Suppressor macrophage (primary cell): ENCODE data around the gene ZNF236.
"Not testable (repeated sequence)": the region's sequence is repeated elsewhere in the genome, so short reads cannot be mapped to it uniquely, and the experiment has no call there.

Experiments
- DNase-seq, 4 experiments: peaks; one replicate each; pipeline ENCODE4 v3.0.0-alpha.2; 2020 to 2022

Gene ZNF236

DNA sequence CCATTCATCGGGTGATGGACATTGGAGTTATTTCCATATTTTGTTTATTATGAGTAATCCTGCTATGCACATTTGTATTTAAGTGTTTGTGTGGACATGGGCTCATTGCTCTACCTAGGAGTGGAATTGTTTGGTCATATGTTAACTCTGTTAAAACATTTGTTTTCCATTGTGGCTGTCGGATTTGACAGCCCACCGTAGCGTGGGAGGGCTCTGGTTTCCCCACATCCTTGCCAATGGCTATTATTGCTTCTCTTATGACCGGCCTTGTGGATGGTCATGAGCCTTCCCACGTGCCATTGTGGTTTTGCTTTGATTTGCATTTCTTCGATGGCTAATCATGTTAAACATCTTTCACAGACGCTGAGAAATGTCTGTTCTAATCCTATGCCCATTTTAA lies 92.0 kb downstream of the ZNF236 start:
- no peak for DNase-seq

GRCh38 chr18:76914796-76915195 lies 92.4 kb downstream of the ZNF236 start:
- no peak for DNase-seq

- no peak for DNase-seq
Measured at GRCh38 chr18:76915456-76915855, 93.1 kb downstream of the ZNF236 start.

- no peak for DNase-seq
Measured at GRCh38 chr18:76920974-76921373, 98.6 kb downstream of the ZNF236 start.

DNA sequence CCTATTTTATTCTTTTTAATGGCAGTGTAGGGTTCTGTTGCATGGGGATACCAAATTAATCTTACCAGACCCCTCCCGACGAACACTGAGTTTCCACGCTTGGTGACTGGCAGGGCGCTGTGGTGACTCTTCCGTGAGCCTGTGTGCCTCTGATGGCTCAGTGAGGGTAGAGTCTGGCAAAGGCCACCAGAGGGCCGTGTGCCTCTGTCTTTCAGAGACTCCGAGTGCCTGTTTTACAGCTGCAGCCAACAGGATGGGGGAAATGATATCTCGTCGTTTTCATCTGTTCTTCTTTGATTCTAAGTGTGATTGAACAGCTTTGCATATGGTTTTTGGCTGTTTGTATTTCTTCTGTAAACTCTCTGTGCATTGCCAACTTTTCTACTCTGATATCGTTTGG lies 99.8 kb downstream of the ZNF236 start:
- DNase-seq, result peak; percentile 80 to 88 (median 84)

- peak in 1 of 4 experiments; percentile 7 for DNase-seq
Measured at GRCh38 chr18:76923485-76924085, 101.2 kb downstream of the ZNF236 start.

GRCh38 chr18:76925501-76925900 lies 103.1 kb downstream of the ZNF236 start:
- DNase-seq, result no peak

DNA sequence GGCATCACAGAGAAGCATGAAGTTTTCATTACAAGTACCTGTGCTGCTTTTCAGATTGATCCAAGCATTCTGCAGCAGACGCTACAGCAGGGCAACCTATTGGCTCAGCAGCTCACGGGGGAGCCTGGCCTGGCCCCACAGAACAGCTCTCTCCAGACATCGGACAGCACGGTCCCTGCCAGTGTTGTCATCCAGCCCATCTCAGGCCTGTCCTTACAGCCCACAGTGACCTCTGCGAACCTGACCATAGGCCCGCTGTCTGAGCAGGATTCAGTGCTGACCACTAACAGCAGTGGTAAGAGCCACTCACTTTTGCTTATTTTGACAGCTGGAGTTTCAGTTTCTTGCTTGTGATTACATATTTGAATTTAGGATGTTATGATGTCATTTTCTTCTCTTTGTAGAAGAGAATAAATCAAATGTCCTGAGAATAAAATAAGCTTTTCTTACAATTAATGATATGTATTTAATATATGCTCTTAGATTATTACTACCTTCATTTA lies 104.9 kb downstream of the ZNF236 start:
- DNase-seq, result no peak

DNA sequence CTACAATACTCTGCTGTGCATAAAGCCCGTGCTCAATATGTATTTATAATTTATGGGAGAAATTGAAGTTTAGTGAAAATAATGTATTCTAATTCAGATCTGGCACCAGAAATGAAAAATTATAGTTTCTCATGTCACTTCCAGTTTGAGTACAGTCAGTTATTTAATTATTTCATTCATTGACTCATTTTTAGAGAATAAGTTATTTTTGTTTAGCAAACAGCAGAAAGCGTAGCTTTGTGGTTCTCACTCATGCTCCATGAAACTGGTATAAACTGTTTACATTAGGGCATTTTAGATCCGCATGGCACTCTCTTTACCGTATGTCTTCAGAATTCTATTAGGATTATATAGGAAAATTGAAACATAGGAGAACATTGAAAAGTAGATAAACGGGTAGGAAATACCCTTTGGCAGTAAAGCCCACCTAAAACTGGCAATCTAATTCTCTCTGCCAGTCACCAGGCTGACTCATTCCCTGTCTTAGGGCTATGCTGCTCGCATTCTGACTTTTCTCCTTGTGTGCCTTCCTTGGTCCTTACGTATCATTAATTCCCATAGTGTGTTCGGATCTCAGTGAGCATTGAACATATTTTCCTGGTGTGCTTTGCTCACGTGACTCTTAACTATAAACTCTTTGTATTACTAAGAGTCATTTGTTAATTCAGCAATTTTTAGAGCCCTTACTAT lies 106.0 kb downstream of the ZNF236 start:
- DNase-seq, result no peak

DNA sequence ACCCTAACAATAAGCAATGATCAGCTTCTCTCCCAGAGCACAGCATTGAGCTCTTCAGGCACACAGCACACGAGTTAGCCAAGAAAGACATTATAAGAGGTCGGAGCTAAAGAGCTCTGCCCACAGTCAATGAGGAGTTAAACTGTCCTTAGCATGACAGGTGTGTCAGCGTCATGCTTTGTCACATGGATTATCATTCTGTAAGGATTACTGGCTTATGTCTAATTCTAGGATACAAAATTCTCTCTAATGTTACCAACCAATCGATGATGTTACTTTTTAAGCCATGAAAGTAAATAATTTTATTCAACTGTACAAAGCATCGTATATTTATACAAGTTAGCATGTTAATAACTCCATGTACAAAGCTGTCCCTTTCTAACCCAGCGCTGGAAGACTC lies 108.8 kb downstream of the ZNF236 start:
- DNase-seq, result no peak

DNA sequence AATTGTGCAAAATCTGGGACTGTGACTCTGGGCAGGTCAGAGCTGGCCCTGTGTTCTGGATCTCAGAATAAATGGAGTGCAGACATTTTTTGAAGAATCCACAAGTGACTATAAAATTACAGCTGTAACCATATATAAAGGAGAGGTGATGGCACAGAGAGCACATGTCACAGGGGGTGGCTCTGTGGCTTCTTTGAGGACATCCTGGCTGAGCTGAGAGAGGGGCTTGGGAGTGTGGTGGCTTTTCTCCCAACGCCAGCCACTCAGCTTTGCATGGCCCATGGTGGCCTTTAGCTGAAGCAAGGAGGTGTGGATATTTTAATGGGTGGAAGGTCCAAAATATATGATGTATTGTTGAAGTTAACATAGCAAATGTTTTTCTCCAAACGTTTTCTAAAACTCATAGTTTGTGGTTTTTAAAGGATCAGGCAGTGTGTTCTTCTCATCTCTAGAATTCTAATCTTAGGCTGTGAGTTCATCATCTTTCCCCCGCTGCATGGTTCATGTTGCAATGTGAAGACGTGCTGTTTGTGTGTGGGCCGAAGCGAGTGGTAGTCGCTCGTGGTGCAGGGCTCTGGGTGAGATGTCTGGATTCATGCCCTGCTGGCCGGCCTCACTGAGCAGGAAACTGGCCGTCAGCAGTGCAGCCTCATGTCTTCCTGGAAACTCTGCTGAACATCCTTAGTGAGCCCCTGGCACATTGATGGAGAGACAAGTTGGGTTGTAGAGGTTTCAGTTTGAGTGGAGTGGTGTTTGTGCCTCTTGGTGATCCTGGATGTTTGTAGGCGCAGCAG lies 109.9 kb downstream of the ZNF236 start:
- peak; percentile 8 to 41 (median 25) for DNase-seq

DNA sequence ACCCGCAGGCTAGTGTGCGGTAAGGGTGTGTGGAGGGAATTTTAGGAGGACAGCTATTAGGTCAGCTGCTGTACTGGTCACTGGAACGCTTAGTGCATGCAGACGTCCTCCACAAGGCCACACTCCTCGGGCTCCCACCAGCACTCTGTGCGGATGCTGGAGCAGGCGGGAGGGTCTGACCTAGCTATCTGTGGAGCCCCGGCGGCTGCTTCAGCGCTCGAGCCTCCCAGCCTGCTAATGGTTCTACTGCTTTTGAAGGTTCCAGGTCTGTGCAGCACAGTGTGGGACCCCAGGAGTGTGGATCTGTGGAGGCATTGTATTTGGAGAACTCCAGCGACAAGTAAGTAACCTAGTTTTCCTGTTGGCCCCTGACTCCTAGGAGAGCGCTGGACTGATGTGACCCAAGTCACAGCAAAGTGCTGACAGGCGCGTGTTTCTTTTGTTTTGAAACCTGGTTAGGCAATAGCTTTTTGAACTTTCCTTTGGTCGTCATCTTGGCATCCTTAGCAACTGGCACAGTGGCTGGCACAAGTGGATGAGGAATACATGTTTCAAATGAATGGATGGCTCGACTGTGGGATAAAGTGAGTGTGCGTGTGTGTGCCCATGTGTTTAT lies 113.5 kb downstream of the ZNF236 start:
- no peak for DNase-seq

DNA sequence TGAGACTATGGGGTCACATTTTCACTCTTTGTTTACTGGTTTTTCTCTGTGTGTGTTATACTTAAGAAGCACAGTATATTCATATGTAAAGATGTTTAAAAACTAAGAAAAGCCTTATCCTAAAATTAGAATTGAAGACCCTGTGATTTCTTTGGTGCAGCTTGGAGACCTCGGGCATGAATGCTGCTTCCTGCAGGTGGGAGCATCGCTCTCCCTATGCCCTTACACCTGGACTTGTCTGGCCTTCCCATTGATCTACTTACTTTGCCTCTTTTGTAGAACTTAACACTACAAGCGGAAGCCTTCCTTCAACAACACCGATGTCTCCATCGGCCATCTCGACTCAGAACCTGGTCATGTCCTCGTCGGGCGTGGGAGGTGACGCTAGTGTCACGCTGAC lies 114.5 kb downstream of the ZNF236 start:
- no peak for DNase-seq

GRCh38 chr18:76937597-76937996 lies 115.2 kb downstream of the ZNF236 start:
- no peak for DNase-seq

DNA sequence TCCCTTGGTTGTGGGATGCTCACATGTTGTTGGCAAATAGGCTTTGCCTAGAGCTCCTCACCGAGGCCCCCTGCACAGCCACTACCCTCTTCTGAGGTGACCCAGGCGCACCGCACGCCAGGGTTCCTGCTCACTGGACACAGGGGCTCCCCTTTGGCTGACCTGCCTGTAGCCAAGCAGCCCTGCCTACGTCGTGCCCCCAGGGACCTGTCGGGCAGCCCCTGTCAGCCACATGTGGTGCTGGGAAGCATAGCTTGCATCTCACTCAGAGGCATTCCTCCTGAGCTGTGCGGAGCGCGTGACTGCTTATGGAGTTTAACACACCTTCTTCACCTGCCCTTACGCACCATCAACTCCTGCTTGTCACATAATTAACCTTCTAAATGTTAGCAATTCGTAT lies 116.3 kb downstream of the ZNF236 start:
- no peak for DNase-seq

- DNase-seq, result no peak
Measured at GRCh38 chr18:76941284-76941683, 118.9 kb downstream of the ZNF236 start.

- peak; percentile 64 to 77 (median 74) for DNase-seq
Measured at GRCh38 chr18:76943542-76944339, 121.4 kb downstream of the ZNF236 start.

- DNase-seq, result not testable (repeated sequence)
Measured at GRCh38 chr18:76944346-76944745, 122.0 kb downstream of the ZNF236 start.

GRCh38 chr18:76948345-76948744 lies 126.0 kb downstream of the ZNF236 start:
- DNase-seq, result no peak

GRCh38 chr18:76951456-76952247 lies 129.3 kb downstream of the ZNF236 start:
- no peak for DNase-seq

DNA sequence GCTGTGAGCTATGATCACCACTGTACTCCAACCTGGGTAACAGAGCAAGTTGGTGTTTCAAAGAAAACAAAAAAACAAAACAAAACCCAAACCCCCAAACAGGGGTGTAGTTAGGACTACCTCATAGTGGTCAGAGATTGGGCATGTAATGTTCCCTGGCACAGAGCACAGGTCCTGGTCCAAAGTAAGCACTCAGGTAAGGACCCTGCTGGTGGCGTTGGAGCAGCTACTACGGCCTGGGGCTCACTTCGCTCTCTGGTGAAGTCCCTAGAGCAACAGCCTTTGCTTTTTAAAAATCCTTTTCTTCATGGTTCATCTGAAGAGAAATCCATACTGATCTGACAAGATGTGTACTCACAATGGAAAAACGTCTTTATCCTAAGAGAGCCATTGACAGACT lies 130.4 kb downstream of the ZNF236 start:
- no peak for DNase-seq
